RPMI8226 (cell line): Measurements from ENCODE around the gene LRIF1.
"Not testable (repeated sequence)": the region's sequence is repeated elsewhere in the genome, so short reads cannot be mapped to it uniquely, and the experiment has no call there.

Source experiments
- DNase-seq: peaks from one replicate; pipeline ENCODE4 v3.0.0-alpha.2; 2015

The LRIF1 gene

GRCh38 chr1:110963691-110964454 is at the start of gene LRIF1:
Gene LRIF1, minus strand, starts transcription at chr1:110963922. Its CDS starts 234 bp downstream, at chr1:110963688.
- peak; percentile 99 for DNase-seq

GRCh38 chr1:111008031-111008430 is 44.3 kb upstream of the LRIF1 start:
- DNase-seq = no peak

- DNase-seq = no peak
These were observed 42.8 kb upstream of the LRIF1 start for GRCh38 chr1:111006556-111006955.

- not testable (repeated sequence) for DNase-seq
These were observed 35.9 kb upstream of the LRIF1 start for GRCh38 chr1:110999607-111000006.

- DNase-seq = peak; percentile 16
These were observed 28.6 kb upstream of the LRIF1 start for GRCh38 chr1:110992329-110992728.

- DNase-seq = not testable (repeated sequence)
These were observed 27.6 kb upstream of the LRIF1 start for GRCh38 chr1:110991295-110991694.

- DNase-seq = no peak
These were observed 26.8 kb upstream of the LRIF1 start for GRCh38 chr1:110990541-110990940.

- DNase-seq = no peak
These were observed 22.7 kb upstream of the LRIF1 start for GRCh38 chr1:110986407-110986891.

GRCh38 chr1:110982320-110982719 is 18.6 kb upstream of the LRIF1 start:
- no peak for DNase-seq

GRCh38 chr1:110979154-110979553 is 15.4 kb upstream of the LRIF1 start:
- no peak for DNase-seq

- DNase-seq = no peak
These were observed 12.4 kb upstream of the LRIF1 start for GRCh38 chr1:110976089-110976488.

GRCh38 chr1:110975265-110975664 is 11.5 kb upstream of the LRIF1 start:
- no peak for DNase-seq

GRCh38 chr1:110967256-110967655 is 3.5 kb upstream of the LRIF1 start:
- DNase-seq = no peak

- no peak for DNase-seq
These were observed 757 bp upstream of the LRIF1 start for GRCh38 chr1:110964455-110964903.

GRCh38 chr1:110962892-110963690 is 631 bp downstream of the LRIF1 start:
- DNase-seq = peak; percentile 78

GRCh38 chr1:110961902-110962301 is 1.8 kb downstream of the LRIF1 start:
- no peak for DNase-seq

GRCh38 chr1:110960777-110961420 is 2.8 kb downstream of the LRIF1 start:
- no peak for DNase-seq

GRCh38 chr1:110957798-110958197 is 5.9 kb downstream of the LRIF1 start:
- no peak for DNase-seq

- no peak for DNase-seq
These were observed 7.1 kb downstream of the LRIF1 start for GRCh38 chr1:110956586-110956985.

- no peak for DNase-seq
These were observed 10.7 kb downstream of the LRIF1 start for GRCh38 chr1:110953031-110953430.

GRCh38 chr1:110952031-110952430 is 11.7 kb downstream of the LRIF1 start:
- DNase-seq = no peak

- DNase-seq = no peak
These were observed 12.6 kb downstream of the LRIF1 start for GRCh38 chr1:110951161-110951560.
